Lower leg skin (tissue), 4 donors: ENCODE measurements around the gene MTFR2. TPM values are rescaled to one million over a fixed set of nuclear protein-coding genes. Genes with fewer than 3 reads are reported as not detected.

Experiments
- DNase-seq, 2 donors: peaks; one replicate each; pipeline ENCODE4 v3.0.0-alpha.2; 2019; ENCODE audit warnings: low spot score in 2 of 2
- H3K4me3 ChIP-seq: fragments of 200-600 bp; sonication (generic); 2 replicates; pipeline ENCODE4 v1.5.1; 2017; ENCODE audit warnings: mild to moderate bottlenecking, low read depth; ENCODE audit not compliant: poor library complexity, severe bottlenecking
- CTCF ChIP-seq, 3 donors: fragments of 450-650 bp; IDR thresholded peaks; one replicate each; pipeline ENCODE4 v1.5.1; 2016; ENCODE audit warnings: antibody characterized with exemption in 3 of 3, mild to moderate bottlenecking in 3 of 3, moderate library complexity in 2 of 3
- POLR2A ChIP-seq, 2 donors: fragments of 450-650 bp; IDR thresholded peaks; one replicate each; pipeline ENCODE4 v1.6.1; 2016 to 2017; ENCODE audit warnings: antibody characterized with exemption in 2 of 2, mild to moderate bottlenecking in 1 of 2, moderate library complexity in 1 of 2
- WGBS, 2 donors: methylation state at CpG; one replicate each; pipeline ENCODE4 v1.1.5; 2018; 5-methylcytosine and 5-hydroxymethylcytosine counted together
- intact Hi-C: fragments of 100-400 bp; cut with DNase I; formaldehyde crosslinking; loops from one replicate; pipeline ENCODE4 v1.15.0; 2023; ENCODE audit warnings: low total_unique reads
- total RNA-seq, 4 donors: library from RNA; depleted of rRNA; stranded (reverse); fragments of >200 nt; gene quantifications; one replicate each; pipeline ENCODE4 v1.1.0, GENCODE V29; 2016

MTFR2 gene
- total RNA-seq = 1 to 10 TPM in 1 of 4 donors, under 1 TPM in 2, not detected in 1; 0.49 to 1.3 (median 0.76) TPM

GRCh38 chr6:136249811-136250685 is at the start of gene MTFR2:
Gene MTFR2, minus strand, starts transcription at chr6:136250311. Its CDS starts 1,212 bp downstream, at chr6:136249099.
- intact Hi-C loops = loop anchor here (5.0 kb wide), 1 partner anchor 1687 kb away; no protein-coding TSS in a partner anchor
- TF ChIP-seq POLR2A (IDR thresholded peaks at IDR 0.05) (no peak), CTCF (IDR thresholded peaks at IDR 0.05) (no peak)
- 0% methylated on average over 37 to 48 of the region's 59 CpGs for WGBS, 2 donors
- H3K4me3 ChIP-seq = peak within 1 kb of the TSS; percentile 48
- DNase-seq = peak; percentile 98 to 99

GRCh38 chr6:136294621-136295020 is 44.5 kb upstream of the MTFR2 start:
- DNase-seq = no peak
- TF ChIP-seq CTCF (IDR thresholded peaks at IDR 0.05) (no peak), POLR2A (IDR thresholded peaks at IDR 0.05) (no peak)
- WGBS, 2 donors = 94 to 98% methylated on average over 3 of the region's 3 CpGs
- intact Hi-C loops = no loop called here
- H3K4me3 ChIP-seq = no peak overlapping the region

GRCh38 chr6:136290410-136291010 is 40.4 kb upstream of the MTFR2 start:
- 1 to 2% methylated on average over 22 of the region's 22 CpGs for WGBS, 2 donors
- TF ChIP-seq CTCF (IDR thresholded peaks at IDR 0.05) (no peak), POLR2A (IDR thresholded peaks at IDR 0.05) (no peak)
- intact Hi-C loops = no loop called here
- peak overlapping the region; percentile 26 for H3K4me3 ChIP-seq
- peak; percentile 81 to 95 for DNase-seq

GRCh38 chr6:136289579-136290409 is 39.7 kb upstream of the MTFR2 start, which contains the start of gene BCLAF1:
Gene BCLAF1, minus strand, starts transcription at chr6:136289846. Its CDS starts 9,980 bp downstream, at chr6:136279866.
- peak; percentile 99 to 100 for DNase-seq
- peak within 1 kb of the TSS; percentile 98 for H3K4me3 ChIP-seq
- TF ChIP-seq POLR2A (IDR thresholded peaks at IDR 0.05) = peak in 1 of 2 donors; percentile 97
- no peak for TF ChIP-seq CTCF (IDR thresholded peaks at IDR 0.05)
- WGBS, 2 donors = 0 to 1% methylated on average over 54 to 60 of the region's 60 CpGs
- intact Hi-C loops = no loop called here

- 0% methylated on average over 34 of the region's 34 CpGs for WGBS, 2 donors
- peak overlapping the region; percentile 98 for H3K4me3 ChIP-seq
- intact Hi-C loops = no loop called here
- DNase-seq = peak; percentile 87 to 98
- TF ChIP-seq CTCF (IDR thresholded peaks at IDR 0.05) = no peak
- no peak for TF ChIP-seq POLR2A (IDR thresholded peaks at IDR 0.05)
These were observed 39.1 kb upstream of the MTFR2 start for GRCh38 chr6:136289327-136289578.
